ENCODE measurements around the gene DNAJA3.

DNA sequence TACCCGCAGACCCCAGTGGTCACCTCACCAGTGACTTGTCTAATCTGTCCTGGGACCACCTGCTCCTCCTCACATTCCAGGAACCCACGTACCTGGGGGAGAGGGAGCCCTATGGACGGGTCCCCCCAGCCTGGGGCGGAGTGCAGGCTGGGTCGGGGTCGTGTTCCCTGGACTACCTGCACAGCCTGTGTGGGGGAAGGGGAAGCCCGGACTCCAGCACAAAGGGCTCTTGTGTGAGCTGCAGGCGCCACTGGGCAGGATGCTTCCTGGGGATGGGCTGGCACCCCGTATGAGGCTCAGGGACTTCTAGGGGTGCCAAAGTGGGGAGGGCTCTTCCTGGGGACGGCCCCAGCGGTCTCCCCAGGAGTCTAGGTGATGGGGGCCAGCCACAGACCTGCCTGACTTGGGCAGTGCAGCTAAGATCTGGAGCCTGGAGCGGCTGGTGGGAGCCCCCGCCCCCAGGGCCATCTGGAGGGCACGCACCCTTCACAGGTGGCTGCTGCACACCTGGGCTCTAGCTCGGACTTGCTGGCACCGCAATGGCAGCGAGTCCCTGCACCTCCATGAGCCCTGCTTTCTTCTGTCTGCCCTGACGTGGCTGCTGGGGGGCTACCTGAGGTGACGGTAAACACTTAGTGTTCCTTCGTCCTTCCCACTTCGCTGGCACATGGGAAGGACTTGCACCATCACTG, 46.5 kb upstream of the DNAJA3 start:
- no peak for TF ChIP-seq EZH2 (IDR thresholded peaks at IDR 0.05; ENCODE audit: insufficient read depth, poor library complexity, severe bottlenecking)
- no peak for TF ChIP-seq EZH2phosphoT487 (IDR thresholded peaks at IDR 0.05; ENCODE audit: insufficient read depth, low read depth)
